Liver (tissue), 9 donors: Measurements from ENCODE around the gene GDF2. TPM values are rescaled to one million over a fixed set of nuclear protein-coding genes. Genes with fewer than 3 reads are reported as not detected.

Experiments
- DNase-seq: peaks from one replicate; pipeline ENCODE4 v3.0.0-alpha.2; 2017; ENCODE audit warnings: low spot score
- H3K27ac ChIP-seq, 2 donors: one replicate each; pipeline ENCODE4 v1.7.0; 2013; ENCODE audit warnings: inconsistent platforms in 2 of 2, low read length in 2 of 2, control low read depth in 1 of 2, low read depth in 1 of 2, mild to moderate bottlenecking in 1 of 2
- H3K27me3 ChIP-seq, 4 donors: one replicate each; pipeline versions ENCODE4 v1.6.1 to v1.7.0; 2013; ENCODE audit warnings: low read length in 3 of 4, inconsistent platforms in 1 of 4, mild to moderate bottlenecking in 1 of 4, moderate library complexity in 1 of 4; ENCODE audit not compliant: control insufficient read depth in 4 of 4, insufficient read depth in 4 of 4
- H3K36me3 ChIP-seq, 4 donors: one replicate each; pipeline versions ENCODE4 v1.6.1 to v1.7.0; 2013; ENCODE audit warnings: low read length in 3 of 4, mild to moderate bottlenecking in 3 of 4, low read depth in 1 of 4, moderate library complexity in 1 of 4; ENCODE audit not compliant: control insufficient read depth in 4 of 4, insufficient read depth in 3 of 4
- H3K4me1 ChIP-seq, 4 donors: one replicate each; pipeline versions ENCODE4 v1.6.1 to v1.7.0; 2013; ENCODE audit warnings: low read length in 3 of 4, mild to moderate bottlenecking in 3 of 4, moderate library complexity in 1 of 4; ENCODE audit not compliant: control insufficient read depth in 4 of 4, insufficient read depth in 4 of 4
- H3K4me3 ChIP-seq, 3 donors: one replicate each; pipeline versions ENCODE4 v1.6.1 to v1.7.0; 2013; ENCODE audit warnings: low read length in 3 of 3, control low read depth in 1 of 3, low read depth in 1 of 3, mild to moderate bottlenecking in 1 of 3
- H3K9ac ChIP-seq, 2 donors: one replicate each; pipeline ENCODE4 v1.7.0; 2013; ENCODE audit warnings: low read length in 2 of 2, mild to moderate bottlenecking in 2 of 2, moderate library complexity in 2 of 2, control low read depth in 1 of 2, low read depth in 1 of 2
- H3K9me3 ChIP-seq, 4 donors: one replicate each; pipeline versions ENCODE4 v1.6.1 to v1.7.0; 2013; ENCODE audit warnings: low read length in 3 of 4; ENCODE audit not compliant: control insufficient read depth in 4 of 4
- EGR1 ChIP-seq, 2 donors: IDR thresholded peaks; 2 replicates each; pipeline ENCODE4 v1.6.1; 2016 to 2018; ENCODE audit warnings: antibody characterized with exemption in 2 of 2, low read depth in 2 of 2
- FOXA1 ChIP-seq: IDR thresholded peaks from 2 replicates; pipeline ENCODE4 v1.6.1; 2016; ENCODE audit warnings: antibody characterized with exemption
- FOXA2 ChIP-seq: IDR thresholded peaks from 2 replicates; pipeline ENCODE4 v1.6.1; 2016; ENCODE audit warnings: antibody characterized with exemption
- GABPA ChIP-seq, 2 donors: IDR thresholded peaks in 1 of 2; conservative IDR thresholded peaks in 1 of 2; 2 replicates each; pipeline ENCODE4 v1.6.1; 2016; ENCODE audit warnings: antibody characterized with exemption in 2 of 2, mild to moderate bottlenecking in 1 of 2, moderate library complexity in 1 of 2
- HNF4A ChIP-seq, 2 donors: conservative IDR thresholded peaks; 2 replicates each; pipeline ENCODE4 v1.6.1; 2016; ENCODE audit warnings: antibody characterized with exemption in 2 of 2, mild to moderate bottlenecking in 2 of 2
- HNF4G ChIP-seq: IDR thresholded peaks from 2 replicates; pipeline ENCODE4 v1.6.1; 2016; ENCODE audit warnings: antibody characterized with exemption
- JUND ChIP-seq, 2 donors: IDR thresholded peaks; 2 replicates each; pipeline ENCODE4 v1.6.1; 2016; ENCODE audit warnings: antibody characterized with exemption in 2 of 2
- NR2F2 ChIP-seq: IDR thresholded peaks from 2 replicates; pipeline ENCODE4 v1.6.1; 2016; ENCODE audit warnings: antibody characterized with exemption
- RAD21 ChIP-seq, 2 donors: IDR thresholded peaks; 2 replicates each; pipeline ENCODE4 v1.6.1; 2016; ENCODE audit warnings: antibody characterized with exemption in 2 of 2, mild to moderate bottlenecking in 2 of 2
- RXRA ChIP-seq, 2 donors: IDR thresholded peaks; 2 replicates each; pipeline ENCODE4 v1.6.1; 2017 to 2018; ENCODE audit warnings: antibody characterized with exemption in 2 of 2, mild to moderate bottlenecking in 1 of 2
- SP1 ChIP-seq: IDR thresholded peaks from 2 replicates; pipeline ENCODE4 v1.6.1; 2018; ENCODE audit warnings: antibody characterized with exemption, mild to moderate bottlenecking
- TAF1 ChIP-seq: conservative IDR thresholded peaks from 2 replicates; pipeline ENCODE4 v1.6.1; 2016; ENCODE audit warnings: antibody characterized with exemption, mild to moderate bottlenecking
- YY1 ChIP-seq: IDR thresholded peaks from 2 replicates; pipeline ENCODE4 v1.6.1; 2016; ENCODE audit warnings: antibody characterized with exemption, mild to moderate bottlenecking
- WGBS: extraction: QIAGEN DNeasy Blood & Tissue Kit; methylation state at CpG from one replicate; pipeline ENCODE4 v1.1.7; 2013; 5-methylcytosine and 5-hydroxymethylcytosine counted together
- polyA plus RNA-seq, 2 donors: library from polyadenylated mRNA; stranded (reverse) in 1 of 2; unstranded in 1 of 2; fragments of 200-250 nt in 1 of 2; fragments of >200 nt in 1 of 2; fragmentation: Nextera tagmentation in 1 of 2; extraction: Ambion mirVana in 1 of 2; gene quantifications; one replicate each; pipeline versions ENCODE4 v1.2.1 to v1.2.3, GENCODE V29; 2013 to 2015
- total RNA-seq, 2 donors: library from RNA; depleted of rRNA; stranded (reverse); fragments of >200 nt; gene quantifications; one replicate each; pipeline ENCODE4 v1.2.3, GENCODE V29; 2014
- TF ChIP-seq, protein P1 (sequence below): IDR thresholded peaks from 2 replicates; pipeline ENCODE4 v1.6.1; 2016; ENCODE audit warnings: antibody characterized with exemption
- TF ChIP-seq, protein P2 (sequence below): IDR thresholded peaks from 2 replicates; pipeline ENCODE4 v1.6.1; 2016; ENCODE audit warnings: antibody characterized with exemption
- TF ChIP-seq, protein P3 (sequence below): IDR thresholded peaks from 2 replicates; pipeline ENCODE4 v1.6.1; 2016; ENCODE audit warnings: antibody characterized with exemption, mild to moderate bottlenecking
- TF ChIP-seq, protein P4 (sequence below): fragments of 150-350 bp; IDR thresholded peaks from 2 replicates; pipeline ENCODE4 v1.5.1; 2017; ENCODE audit warnings: improper control_type of control experiment, low read depth, low read length; ENCODE audit not compliant: missing input control
- TF ChIP-seq, protein P5 (sequence below): IDR thresholded peaks from 2 replicates; pipeline ENCODE4 v1.6.1; 2016; ENCODE audit warnings: antibody characterized with exemption
- donor health status: healthy.
- donor health status: healthy.
- donor health status: healthy.
- donor health status: healthy.
- donor health status: healthy.

GDF2 gene
- total and polyA plus RNA-seq, 4 donors = 5.6 to 26.9 (median 14.5) TPM

DNA sequence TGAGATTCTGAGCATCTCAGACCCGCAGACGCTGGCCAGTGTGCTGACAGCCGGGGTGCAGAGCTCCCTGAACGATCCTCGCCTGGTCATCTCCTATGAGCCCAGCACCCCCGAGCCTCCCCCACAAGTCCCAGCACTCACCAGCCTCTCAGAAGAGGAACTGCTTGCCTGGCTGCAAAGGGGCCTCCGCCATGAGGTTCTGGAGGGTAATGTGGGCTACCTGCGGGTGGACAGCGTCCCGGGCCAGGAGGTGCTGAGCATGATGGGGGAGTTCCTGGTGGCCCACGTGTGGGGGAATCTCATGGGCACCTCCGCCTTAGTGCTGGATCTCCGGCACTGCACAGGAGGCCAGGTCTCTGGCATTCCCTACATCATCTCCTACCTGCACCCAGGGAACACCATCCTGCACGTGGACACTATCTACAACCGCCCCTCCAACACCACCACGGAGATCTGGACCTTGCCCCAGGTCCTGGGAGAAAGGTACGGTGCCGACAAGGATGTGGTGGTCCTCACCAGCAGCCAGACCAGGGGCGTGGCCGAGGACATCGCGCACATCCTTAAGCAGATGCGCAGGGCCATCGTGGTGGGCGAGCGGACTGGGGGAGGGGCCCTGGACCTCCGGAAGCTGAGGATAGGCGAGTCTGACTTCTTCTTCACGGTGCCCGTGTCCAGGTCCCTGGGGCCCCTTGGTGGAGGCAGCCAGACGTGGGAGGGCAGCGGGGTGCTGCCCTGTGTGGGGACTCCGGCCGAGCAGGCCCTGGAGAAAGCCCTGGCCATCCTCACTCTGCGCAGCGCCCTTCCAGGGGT, 26.6 kb downstream of the GDF2 start (continued):
- TF ChIP-seq, protein P1, sequence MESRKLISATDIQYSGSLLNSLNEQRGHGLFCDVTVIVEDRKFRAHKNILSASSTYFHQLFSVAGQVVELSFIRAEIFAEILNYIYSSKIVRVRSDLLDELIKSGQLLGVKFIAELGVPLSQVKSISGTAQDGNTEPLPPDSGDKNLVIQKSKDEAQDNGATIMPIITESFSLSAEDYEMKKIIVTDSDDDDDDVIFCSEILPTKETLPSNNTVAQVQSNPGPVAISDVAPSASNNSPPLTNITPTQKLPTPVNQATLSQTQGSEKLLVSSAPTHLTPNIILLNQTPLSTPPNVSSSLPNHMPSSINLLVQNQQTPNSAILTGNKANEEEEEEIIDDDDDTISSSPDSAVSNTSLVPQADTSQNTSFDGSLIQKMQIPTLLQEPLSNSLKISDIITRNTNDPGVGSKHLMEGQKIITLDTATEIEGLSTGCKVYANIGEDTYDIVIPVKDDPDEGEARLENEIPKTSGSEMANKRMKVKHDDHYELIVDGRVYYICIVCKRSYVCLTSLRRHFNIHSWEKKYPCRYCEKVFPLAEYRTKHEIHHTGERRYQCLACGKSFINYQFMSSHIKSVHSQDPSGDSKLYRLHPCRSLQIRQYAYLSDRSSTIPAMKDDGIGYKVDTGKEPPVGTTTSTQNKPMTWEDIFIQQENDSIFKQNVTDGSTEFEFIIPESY = no peak
- no peak for TF ChIP-seq RXRA (IDR thresholded peaks at IDR 0.05)

DNA sequence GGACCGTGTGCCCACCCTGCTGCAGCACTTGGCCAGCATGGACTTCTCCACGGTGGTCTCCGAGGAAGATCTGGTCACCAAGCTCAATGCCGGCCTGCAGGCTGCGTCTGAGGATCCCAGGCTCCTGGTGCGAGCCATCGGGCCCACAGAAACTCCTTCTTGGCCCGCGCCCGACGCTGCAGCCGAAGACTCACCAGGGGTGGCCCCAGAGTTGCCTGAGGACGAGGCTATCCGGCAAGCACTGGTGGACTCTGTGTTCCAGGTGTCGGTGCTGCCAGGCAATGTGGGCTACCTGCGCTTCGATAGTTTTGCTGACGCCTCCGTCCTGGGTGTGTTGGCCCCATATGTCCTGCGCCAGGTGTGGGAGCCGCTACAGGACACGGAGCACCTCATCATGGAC, 27.3 kb downstream of the GDF2 start:
- TF ChIP-seq RAD21 (IDR thresholded peaks at IDR 0.05) (no peak), HNF4A (conservative IDR thresholded peaks at IDR 0.05) (no peak), RXRA (IDR thresholded peaks at IDR 0.05) (no peak), HNF4G (no peak), JUND (IDR thresholded peaks at IDR 0.05) (no peak), EGR1 (IDR thresholded peaks at IDR 0.05; ENCODE audit: low read depth in 2 of 2) (no peak), GABPA (IDR thresholded peaks at IDR 0.05 in 1 of 2, conservative IDR thresholded peaks at IDR 0.05 in 1 of 2) (no peak), FOXA2 (no peak), TAF1 (no peak), NR2F2 (no peak), FOXA1 (no peak), SP1 (no peak), YY1 (no peak)
- TF ChIP-seq, protein P2, sequence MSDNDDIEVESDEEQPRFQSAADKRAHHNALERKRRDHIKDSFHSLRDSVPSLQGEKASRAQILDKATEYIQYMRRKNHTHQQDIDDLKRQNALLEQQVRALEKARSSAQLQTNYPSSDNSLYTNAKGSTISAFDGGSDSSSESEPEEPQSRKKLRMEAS = no peak
- TF ChIP-seq, protein P3, sequence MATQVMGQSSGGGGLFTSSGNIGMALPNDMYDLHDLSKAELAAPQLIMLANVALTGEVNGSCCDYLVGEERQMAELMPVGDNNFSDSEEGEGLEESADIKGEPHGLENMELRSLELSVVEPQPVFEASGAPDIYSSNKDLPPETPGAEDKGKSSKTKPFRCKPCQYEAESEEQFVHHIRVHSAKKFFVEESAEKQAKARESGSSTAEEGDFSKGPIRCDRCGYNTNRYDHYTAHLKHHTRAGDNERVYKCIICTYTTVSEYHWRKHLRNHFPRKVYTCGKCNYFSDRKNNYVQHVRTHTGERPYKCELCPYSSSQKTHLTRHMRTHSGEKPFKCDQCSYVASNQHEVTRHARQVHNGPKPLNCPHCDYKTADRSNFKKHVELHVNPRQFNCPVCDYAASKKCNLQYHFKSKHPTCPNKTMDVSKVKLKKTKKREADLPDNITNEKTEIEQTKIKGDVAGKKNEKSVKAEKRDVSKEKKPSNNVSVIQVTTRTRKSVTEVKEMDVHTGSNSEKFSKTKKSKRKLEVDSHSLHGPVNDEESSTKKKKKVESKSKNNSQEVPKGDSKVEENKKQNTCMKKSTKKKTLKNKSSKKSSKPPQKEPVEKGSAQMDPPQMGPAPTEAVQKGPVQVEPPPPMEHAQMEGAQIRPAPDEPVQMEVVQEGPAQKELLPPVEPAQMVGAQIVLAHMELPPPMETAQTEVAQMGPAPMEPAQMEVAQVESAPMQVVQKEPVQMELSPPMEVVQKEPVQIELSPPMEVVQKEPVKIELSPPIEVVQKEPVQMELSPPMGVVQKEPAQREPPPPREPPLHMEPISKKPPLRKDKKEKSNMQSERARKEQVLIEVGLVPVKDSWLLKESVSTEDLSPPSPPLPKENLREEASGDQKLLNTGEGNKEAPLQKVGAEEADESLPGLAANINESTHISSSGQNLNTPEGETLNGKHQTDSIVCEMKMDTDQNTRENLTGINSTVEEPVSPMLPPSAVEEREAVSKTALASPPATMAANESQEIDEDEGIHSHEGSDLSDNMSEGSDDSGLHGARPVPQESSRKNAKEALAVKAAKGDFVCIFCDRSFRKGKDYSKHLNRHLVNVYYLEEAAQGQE = no peak
- TF ChIP-seq, protein P1 = no peak
- TF ChIP-seq, protein P4, sequence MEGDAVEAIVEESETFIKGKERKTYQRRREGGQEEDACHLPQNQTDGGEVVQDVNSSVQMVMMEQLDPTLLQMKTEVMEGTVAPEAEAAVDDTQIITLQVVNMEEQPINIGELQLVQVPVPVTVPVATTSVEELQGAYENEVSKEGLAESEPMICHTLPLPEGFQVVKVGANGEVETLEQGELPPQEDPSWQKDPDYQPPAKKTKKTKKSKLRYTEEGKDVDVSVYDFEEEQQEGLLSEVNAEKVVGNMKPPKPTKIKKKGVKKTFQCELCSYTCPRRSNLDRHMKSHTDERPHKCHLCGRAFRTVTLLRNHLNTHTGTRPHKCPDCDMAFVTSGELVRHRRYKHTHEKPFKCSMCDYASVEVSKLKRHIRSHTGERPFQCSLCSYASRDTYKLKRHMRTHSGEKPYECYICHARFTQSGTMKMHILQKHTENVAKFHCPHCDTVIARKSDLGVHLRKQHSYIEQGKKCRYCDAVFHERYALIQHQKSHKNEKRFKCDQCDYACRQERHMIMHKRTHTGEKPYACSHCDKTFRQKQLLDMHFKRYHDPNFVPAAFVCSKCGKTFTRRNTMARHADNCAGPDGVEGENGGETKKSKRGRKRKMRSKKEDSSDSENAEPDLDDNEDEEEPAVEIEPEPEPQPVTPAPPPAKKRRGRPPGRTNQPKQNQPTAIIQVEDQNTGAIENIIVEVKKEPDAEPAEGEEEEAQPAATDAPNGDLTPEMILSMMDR = no peak
- TF ChIP-seq, protein P5, sequence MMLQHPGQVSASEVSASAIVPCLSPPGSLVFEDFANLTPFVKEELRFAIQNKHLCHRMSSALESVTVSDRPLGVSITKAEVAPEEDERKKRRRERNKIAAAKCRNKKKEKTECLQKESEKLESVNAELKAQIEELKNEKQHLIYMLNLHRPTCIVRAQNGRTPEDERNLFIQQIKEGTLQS = no peak
- 94% methylated on average over 22 of the region's 22 CpGs for WGBS
- no peak for DNase-seq

More for the DNA sequence above, 27.3 kb downstream of the GDF2 start:
- Histone ChIP-seq H3K9me3 (no peaks in the 10 kb centered on the region), H3K27ac (no peak overlapping the region), H3K4me1 (no peaks in the 10 kb centered on the region), H3K4me3 (no peak overlapping the region), H3K36me3 (no peaks in the 10 kb centered on the region), H3K27me3 (no peaks in the 10 kb centered on the region), H3K9ac (no peak overlapping the region)
